Hematopoietic multipotent progenitor cell treated with erythropoietin and hydrocortisone succinate and interleukin-3 and kit ligand, for 17 days (in vitro differentiated cells): ENCODE data around the gene MPPED2.

Source experiments
- DNase-seq: peaks from one replicate; pipeline ENCODE4 v3.0.0-alpha.2; 2015; ENCODE audit warnings: low spot score

Gene MPPED2

GRCh38 chr11:30526558-30526957 is 59.6 kb downstream of the MPPED2 start:
- no peak for DNase-seq

DNA sequence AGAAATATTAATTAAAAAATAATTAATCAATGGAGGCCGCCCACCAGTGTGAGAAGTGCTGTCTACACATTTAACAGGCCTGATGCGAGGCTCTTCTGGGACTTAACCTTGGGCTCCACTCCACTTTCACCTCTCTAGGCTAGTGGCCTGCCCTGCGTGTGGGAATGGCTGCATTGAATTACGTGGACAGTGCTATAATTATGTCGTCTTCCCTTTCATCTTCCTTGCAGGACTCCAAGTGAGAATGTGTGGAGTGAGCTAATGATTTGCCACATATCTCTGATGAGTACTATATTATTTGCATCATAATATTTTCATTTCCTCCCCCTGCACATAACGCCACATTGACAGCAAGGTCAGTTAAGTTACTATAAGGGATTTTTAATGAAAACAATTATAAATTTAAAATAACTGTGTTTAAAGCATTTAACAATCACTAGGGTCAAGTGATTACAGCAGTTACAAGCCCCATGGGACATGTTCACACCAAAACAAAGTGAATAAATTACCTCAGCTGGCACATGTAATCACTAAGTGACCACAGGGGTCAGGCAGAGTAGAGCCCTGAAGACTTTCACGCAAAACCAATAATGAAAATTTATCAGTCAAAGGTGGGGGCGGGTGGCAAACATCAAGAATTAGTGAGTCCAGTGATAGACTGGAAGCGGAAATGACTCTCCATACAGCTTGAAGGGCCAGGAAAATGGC is 63.5 kb downstream of the MPPED2 start:
- no peak for DNase-seq

GRCh38 chr11:30521297-30522071 is 64.7 kb downstream of the MPPED2 start:
- DNase-seq = no peak

DNA sequence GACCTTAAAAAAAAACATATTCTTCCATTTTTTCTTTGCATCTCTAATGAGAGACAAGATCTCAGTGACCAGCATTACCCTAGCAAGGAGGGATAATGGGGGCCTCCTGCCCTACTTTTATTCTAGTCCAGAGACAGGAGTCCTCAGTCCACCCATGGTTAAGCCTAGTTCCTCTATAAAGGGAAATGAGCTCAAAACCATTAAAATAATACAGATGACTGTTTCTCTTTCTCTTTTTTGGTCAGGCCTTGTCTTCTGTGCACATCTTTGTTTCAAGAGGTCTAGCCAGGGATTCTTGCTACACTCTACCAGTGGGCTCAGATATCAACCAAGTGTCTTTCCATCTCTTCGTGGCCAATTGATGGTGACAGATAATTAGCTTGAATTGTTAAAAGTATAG is 73.1 kb downstream of the MPPED2 start:
- no peak for DNase-seq

- DNase-seq = no peak
Measured at GRCh38 chr11:30511408-30511807, 74.7 kb downstream of the MPPED2 start.

DNA sequence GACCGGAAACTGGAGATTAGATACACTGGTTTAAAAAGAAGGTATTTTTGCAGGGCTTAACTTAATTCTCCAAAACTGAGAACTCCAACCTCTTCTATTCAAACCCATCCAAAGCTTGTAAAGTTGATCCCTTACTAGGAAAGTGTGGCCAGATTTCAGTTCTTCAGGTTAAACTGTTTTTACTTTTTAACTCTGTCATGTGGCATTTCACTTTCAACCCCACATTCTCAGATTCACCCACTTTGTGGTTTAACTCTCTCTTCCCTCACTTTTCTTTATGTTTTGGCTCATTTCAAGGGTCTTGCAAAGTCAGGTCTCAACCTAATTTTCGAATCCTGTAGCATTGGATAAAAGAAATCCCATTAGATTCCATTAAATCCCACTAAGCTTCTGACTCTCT is 75.4 kb downstream of the MPPED2 start:
- no peak for DNase-seq

GRCh38 chr11:30509364-30509763 is 76.8 kb downstream of the MPPED2 start:
- no peak for DNase-seq

DNA sequence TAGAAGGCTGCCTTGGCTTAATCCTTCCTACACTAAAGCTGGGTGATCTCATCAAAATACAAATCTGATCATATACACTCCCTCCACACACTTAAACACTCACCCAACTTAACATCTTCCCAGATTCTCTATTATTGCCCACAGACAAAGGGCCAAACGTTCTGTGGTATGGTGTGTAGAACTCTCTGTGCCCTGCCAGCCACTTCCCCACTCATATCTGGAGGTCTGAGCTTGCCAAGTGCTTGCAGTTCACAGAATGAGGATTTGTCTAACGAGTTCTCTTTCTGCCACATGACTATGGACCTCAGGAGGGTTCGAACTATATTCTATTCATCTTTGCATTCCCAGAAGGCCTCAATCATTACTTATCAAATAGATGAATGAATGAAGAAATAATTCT is 77.6 kb downstream of the MPPED2 start:
- no peak for DNase-seq

GRCh38 chr11:30505603-30506002 is 80.5 kb downstream of the MPPED2 start:
- DNase-seq = no peak

GRCh38 chr11:30504468-30504867 is 81.7 kb downstream of the MPPED2 start:
- no peak for DNase-seq

DNA sequence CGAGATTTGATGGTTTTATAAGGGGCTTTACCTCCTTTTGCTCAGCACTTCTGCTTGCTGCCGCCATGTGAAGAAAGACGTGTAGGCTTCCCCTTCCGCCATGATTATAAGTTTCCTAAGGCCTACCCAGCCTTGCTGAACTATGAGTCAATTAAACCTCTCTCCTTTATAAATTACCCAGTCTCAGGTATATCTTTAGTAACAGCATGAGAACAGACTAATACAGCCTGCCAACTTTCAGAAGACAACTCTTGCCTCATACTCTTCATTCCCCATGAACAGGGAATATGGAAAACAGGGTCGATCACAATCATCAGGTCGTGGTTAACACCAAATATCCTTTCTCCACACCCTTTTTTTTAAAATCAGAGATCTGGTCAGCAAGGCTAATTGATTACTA is 83.0 kb downstream of the MPPED2 start:
- no peak for DNase-seq

- DNase-seq = no peak
Measured at GRCh38 chr11:30502305-30502704, 83.8 kb downstream of the MPPED2 start.

DNA sequence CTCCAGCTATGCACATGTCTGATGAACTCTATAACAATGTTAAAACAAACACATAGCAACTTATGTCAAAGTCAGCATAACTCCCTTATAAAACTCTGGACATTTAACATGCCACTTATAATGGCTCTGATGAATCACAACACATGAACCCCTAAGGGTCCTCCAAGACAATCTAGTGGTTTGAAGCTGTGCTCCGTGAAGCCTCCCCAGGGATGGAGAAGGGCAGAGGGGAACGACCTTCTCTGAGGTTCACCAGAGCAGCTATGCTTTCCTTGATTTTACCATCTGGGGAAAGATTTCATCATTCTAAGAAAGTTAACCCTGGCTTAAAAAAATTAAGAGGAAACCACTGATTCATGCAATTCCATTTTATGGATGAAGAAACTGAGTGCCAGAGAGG is 84.4 kb downstream of the MPPED2 start:
- DNase-seq = no peak

DNA sequence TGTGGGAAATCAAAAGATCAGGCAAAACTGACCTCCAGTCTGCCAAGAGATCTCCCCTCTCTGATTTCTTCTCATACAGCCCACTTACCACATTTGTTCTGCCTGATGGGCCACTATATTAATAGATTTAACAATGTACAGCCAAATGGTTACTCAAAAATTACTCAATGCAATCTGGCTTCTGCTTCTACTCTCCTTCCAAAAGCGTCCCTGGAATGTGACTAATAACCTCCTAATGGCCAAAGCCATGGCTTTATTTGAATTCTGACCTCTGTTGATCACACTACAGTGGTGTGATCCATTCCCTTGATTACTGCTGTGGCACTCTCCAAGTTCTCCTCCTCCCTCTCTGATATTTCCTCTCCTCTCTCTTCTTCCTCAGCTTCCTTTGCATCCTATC is 86.2 kb downstream of the MPPED2 start:
- DNase-seq = no peak

DNA sequence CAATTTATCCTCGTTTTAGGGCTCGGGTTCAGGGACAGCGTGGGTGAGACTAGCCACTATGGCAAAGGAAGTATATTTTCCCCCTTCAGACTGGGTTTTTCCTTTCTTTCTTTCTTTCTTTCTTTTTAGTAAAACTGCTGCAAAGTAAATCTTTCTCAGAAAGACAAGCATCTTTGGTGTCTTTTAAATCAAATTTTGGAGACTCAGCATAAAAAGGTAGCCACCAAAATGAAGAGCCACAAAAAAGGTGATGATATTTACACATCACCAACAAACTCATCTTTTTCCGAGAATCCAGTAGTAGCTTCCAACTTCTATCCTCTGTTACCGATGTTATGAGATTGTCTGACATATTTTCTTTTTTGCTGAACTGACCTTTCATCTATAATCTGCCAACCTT is 88.6 kb downstream of the MPPED2 start:
- no peak for DNase-seq

DNA sequence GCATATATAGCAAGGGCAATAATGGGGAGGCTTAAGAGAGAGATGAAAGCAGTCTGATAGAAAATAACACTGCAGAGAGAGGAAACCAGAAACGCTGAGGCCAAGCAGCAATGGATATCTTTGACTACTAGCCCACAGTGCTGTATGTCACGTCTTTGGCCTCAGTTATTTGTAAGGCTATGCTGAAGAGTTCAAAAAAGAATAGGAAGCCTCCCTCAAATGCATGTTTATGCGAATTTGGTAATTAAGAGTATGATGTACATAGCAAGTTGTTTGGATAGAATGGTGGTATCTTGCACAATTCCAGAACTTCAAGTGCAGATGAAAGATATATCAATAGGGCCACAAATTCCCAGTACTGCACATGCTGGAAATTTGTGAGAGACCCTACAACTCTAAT is 89.2 kb downstream of the MPPED2 start:
- DNase-seq = no peak

DNA sequence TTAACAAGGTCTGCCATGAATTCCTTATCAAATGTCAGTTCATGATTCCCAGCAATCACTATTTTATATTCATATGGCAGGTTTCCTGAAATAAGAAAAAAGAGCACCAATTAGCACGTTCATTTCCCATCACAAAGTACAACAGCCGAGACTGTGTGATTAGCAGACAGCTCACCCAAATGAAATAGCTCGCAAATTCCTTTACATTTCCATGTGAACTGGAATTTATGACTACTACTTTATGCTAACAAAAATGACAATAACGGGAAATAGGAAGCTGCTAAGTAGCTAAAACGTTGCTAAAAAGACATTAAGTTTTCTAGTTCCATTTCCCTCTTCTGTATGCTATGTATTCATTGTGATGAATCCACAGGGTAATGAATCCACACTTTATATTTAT is 90.7 kb downstream of the MPPED2 start:
- no peak for DNase-seq

GRCh38 chr11:30489511-30489910 is 96.6 kb downstream of the MPPED2 start:
- DNase-seq = no peak

DNA sequence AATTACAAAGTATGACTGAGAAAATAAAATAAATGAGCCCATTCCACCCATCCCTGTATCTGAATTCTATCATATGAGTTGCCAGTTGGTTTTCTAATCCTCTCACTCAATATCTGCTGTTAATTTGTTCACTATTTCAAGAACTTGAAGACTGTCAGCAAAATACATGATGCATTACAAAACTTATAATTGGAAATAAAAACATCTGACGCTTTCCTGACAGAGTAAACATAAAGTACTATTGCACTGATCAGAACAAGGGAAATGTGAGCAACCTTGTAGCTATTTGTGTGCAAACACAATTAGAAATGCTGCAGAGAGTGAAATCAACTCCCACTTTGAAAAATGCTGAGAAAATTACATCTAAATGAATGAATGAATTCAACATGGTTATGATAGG is 97.1 kb downstream of the MPPED2 start:
- no peak for DNase-seq

- DNase-seq = no peak
Measured at GRCh38 chr11:30488304-30488998, 97.7 kb downstream of the MPPED2 start.

- DNase-seq = no peak
Measured at GRCh38 chr11:30487200-30487898, 98.8 kb downstream of the MPPED2 start.

DNA sequence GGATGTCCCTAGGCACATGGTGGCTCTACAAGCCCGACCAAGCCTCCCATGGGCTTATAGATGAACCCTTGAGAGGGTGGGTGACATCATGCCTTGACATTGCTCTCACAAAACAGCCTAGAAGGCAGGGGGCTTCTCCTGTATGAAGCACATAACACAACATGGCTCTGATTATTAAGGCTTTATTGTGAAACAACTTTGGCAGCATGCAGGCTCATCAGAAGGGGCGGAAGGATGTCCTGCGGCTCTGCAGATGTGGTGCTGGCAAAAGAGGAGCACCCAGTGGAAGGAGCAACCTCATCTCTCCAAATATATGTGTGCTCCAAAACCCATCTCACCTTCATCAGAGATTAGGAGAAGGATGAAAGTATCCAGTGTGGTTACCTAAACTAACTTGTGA is 100.4 kb downstream of the MPPED2 start:
- no peak for DNase-seq

DNA sequence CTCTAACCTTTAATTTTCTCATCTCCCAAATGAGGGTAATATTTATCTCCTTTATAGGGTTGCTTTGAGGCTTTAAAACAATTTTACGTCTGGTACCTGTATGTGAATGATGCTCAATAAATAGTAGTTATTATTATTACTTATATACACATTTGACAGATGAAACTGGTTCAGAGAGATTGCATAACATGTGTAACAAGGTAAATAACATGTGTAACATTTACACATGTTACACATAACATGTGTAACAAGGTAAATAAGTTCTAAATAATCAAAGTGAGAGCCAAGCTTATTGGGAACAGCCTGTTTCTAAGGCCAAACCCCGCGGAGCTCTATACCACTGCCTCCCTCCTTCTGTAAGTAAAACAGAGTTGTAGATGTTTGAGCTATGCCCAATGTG is 100.9 kb downstream of the MPPED2 start:
- no peak for DNase-seq
